Loucy (cell line): ENCODE measurements around the gene MUC3A.

Experiments
- H2AFZ ChIP-seq: fragments of 200-600 bp; sonication (generic); 2 replicates; pipeline ENCODE4 v1.6.0; 2016; ENCODE audit warnings: antibody characterized with exemption, mild to moderate bottlenecking, low read length, moderate library complexity
- H3F3A ChIP-seq: fragments of 200-600 bp; 2 replicates; pipeline ENCODE4 v1.6.0; 2016; ENCODE audit warnings: antibody characterized with exemption, low read depth, mild to moderate bottlenecking
- H3K27me3 ChIP-seq: fragments of 200-600 bp; sonication (generic); 2 replicates; pipeline ENCODE4 v1.6.1; 2014; ENCODE audit warnings: low read length, mild to moderate bottlenecking; ENCODE audit not compliant: insufficient read depth, poor library complexity, severe bottlenecking
- H3K36me3 ChIP-seq: fragments of 200-600 bp; sonication (generic); 2 replicates; pipeline ENCODE4 v1.6.1; 2016; ENCODE audit warnings: low read length; ENCODE audit not compliant: insufficient read depth
- H3K4me1 ChIP-seq: fragments of 200-600 bp; sonication (generic); 2 replicates; pipeline ENCODE4 v1.5.1; 2014; ENCODE audit warnings: low read length, mild to moderate bottlenecking; ENCODE audit not compliant: insufficient read depth, poor library complexity, severe bottlenecking
- H3K4me2 ChIP-seq: fragments of 200-600 bp; sonication (generic); 2 replicates; pipeline ENCODE4 v1.6.0; 2014; ENCODE audit warnings: antibody characterized with exemption, low read length, low read depth, mild to moderate bottlenecking; ENCODE audit not compliant: poor library complexity, severe bottlenecking
- H3K4me3 ChIP-seq: fragments of 200-600 bp; sonication (generic); 2 replicates; pipeline ENCODE4 v1.5.1; 2014; ENCODE audit warnings: low read length, mild to moderate bottlenecking, mixed read lengths; ENCODE audit not compliant: poor library complexity, severe bottlenecking
- H3K79me2 ChIP-seq: fragments of 200-600 bp; sonication (generic); 2 replicates; pipeline ENCODE4 v1.6.1; 2014; ENCODE audit warnings: low read length; ENCODE audit not compliant: insufficient read depth
- H3K9ac ChIP-seq: fragments of 200-600 bp; sonication (generic); 2 replicates; pipeline ENCODE4 v1.6.0; 2014; ENCODE audit warnings: mild to moderate bottlenecking, low read depth, low read length, moderate library complexity; ENCODE audit not compliant: poor library complexity, severe bottlenecking
- H3K9me2 ChIP-seq: fragments of 200-600 bp; sonication (generic); replicated peaks from 2 replicates; pipeline ENCODE4 v1.6.1; 2016; ENCODE audit warnings: low read depth, low read length, mixed read lengths
- H3K9me3 ChIP-seq: fragments of 200-600 bp; sonication (generic); 2 replicates; pipeline ENCODE4 v1.6.1; 2014; ENCODE audit warnings: mild to moderate bottlenecking, antibody characterized with exemption, low read length, low read depth; ENCODE audit not compliant: insufficient read depth
- H4K20me1 ChIP-seq: fragments of 200-600 bp; sonication (generic); 2 replicates; pipeline ENCODE4 v1.6.0; 2014; ENCODE audit warnings: antibody characterized with exemption, low read length, mild to moderate bottlenecking; ENCODE audit not compliant: insufficient read depth, poor library complexity, severe bottlenecking
- EZH2phosphoT487 ChIP-seq: fragments of 200-600 bp; IDR thresholded peaks from 2 replicates; pipeline ENCODE4 v1.6.1; 2018; ENCODE audit warnings: antibody characterized with exemption, mild to moderate bottlenecking, moderate library complexity, borderline replicate concordance
- TF ChIP-seq, protein P1 (sequence below): fragments of 200-600 bp; sonication (generic); conservative IDR thresholded peaks from 2 replicates; pipeline ENCODE4 v1.5.1; 2014; ENCODE audit warnings: mild to moderate bottlenecking, antibody characterized with exemption, low read length

MUC3A gene

DNA sequence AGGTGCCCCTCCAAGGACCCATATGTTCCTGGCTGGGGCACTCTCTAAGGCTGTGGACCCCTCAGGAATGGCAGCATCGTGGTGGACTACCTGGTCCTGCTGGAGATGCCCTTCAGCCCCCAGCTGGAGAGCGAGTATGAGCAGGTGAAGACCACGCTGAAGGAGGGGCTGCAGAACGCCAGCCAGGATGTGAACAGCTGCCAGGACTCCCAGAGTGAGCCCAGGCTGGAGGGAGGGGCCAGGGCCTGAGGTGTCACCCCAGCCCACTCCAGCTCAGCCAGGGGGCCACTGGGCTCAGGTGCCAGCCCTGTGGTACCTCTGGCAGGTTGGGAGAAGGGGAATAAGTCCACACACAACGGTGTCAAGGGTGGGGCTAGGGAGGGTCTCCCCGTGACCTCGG is 15.3 kb downstream of the MUC3A start:
- Histone ChIP-seq H3K4me1 (peaks cover 4% of the 10 kb centered on the region), H3K9me2 (no peaks in the 10 kb centered on the region), H3K9me3 (no peaks in the 10 kb centered on the region), H2AFZ (no peak overlapping the region), H3K36me3 (no peaks in the 10 kb centered on the region), H3K79me2 (no peaks in the 10 kb centered on the region), H4K20me1 (no peaks in the 10 kb centered on the region), H3K27me3 (no peaks in the 10 kb centered on the region), H3K4me3 (no peak overlapping the region), H3K9ac (no peak overlapping the region), H3F3A (no peaks in the 10 kb centered on the region), H3K4me2 (no peak overlapping the region)
- TF ChIP-seq EZH2phosphoT487, result no peak
- TF ChIP-seq, protein P1, sequence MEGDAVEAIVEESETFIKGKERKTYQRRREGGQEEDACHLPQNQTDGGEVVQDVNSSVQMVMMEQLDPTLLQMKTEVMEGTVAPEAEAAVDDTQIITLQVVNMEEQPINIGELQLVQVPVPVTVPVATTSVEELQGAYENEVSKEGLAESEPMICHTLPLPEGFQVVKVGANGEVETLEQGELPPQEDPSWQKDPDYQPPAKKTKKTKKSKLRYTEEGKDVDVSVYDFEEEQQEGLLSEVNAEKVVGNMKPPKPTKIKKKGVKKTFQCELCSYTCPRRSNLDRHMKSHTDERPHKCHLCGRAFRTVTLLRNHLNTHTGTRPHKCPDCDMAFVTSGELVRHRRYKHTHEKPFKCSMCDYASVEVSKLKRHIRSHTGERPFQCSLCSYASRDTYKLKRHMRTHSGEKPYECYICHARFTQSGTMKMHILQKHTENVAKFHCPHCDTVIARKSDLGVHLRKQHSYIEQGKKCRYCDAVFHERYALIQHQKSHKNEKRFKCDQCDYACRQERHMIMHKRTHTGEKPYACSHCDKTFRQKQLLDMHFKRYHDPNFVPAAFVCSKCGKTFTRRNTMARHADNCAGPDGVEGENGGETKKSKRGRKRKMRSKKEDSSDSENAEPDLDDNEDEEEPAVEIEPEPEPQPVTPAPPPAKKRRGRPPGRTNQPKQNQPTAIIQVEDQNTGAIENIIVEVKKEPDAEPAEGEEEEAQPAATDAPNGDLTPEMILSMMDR, result no peak

DNA sequence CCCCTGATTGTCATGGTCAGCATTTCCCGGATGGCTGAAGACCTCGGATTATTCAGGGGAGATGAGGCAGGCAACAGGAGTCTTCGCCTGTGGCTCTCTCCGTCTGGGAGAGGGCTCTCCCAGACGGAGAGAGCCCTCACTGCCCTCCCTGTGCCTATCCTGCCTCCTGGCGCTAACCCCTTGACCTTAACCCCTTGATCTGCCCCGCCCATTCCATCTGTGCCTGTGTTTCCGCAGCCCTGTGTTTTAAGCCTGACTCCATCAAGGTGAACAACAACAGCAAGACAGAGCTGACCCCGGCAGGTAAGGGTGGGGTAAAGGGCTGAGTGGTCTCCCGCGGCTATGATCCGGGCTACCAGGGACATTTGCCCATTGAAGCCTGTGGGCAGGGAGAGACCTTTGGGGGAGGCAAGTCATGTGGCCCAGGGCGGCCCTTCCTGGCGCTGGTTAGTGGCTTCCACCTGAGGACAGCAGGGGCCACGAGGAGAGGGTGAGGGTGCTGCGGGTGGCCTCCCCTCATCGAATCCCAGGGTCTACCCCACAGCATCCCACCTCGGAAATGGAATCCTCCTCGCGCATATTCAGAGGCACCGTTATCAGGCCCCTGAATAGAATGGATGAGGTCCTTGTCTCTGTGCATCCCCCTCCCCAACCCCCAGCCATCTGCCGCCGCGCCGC is 15.8 kb downstream of the MUC3A start:
- Histone ChIP-seq H3K4me3 (peak overlapping the region; percentile 69), H3K9me2 (no peaks in the 10 kb centered on the region), H3K36me3 (no peaks in the 10 kb centered on the region), H3K9ac (no peak overlapping the region), H4K20me1 (no peaks in the 10 kb centered on the region), H3K9me3 (no peaks in the 10 kb centered on the region), H3K27me3 (no peaks in the 10 kb centered on the region), H3K4me2 (peak overlapping the region; percentile 67), H3K79me2 (no peaks in the 10 kb centered on the region), H3F3A (no peaks in the 10 kb centered on the region), H3K4me1 (peaks cover 4% of the 10 kb centered on the region), H2AFZ (peak overlapping the region; percentile 76; the same call in 1 of the 2 replicates)
- TF ChIP-seq EZH2phosphoT487, result no peak
- TF ChIP-seq, protein P1, result no peak

DNA sequence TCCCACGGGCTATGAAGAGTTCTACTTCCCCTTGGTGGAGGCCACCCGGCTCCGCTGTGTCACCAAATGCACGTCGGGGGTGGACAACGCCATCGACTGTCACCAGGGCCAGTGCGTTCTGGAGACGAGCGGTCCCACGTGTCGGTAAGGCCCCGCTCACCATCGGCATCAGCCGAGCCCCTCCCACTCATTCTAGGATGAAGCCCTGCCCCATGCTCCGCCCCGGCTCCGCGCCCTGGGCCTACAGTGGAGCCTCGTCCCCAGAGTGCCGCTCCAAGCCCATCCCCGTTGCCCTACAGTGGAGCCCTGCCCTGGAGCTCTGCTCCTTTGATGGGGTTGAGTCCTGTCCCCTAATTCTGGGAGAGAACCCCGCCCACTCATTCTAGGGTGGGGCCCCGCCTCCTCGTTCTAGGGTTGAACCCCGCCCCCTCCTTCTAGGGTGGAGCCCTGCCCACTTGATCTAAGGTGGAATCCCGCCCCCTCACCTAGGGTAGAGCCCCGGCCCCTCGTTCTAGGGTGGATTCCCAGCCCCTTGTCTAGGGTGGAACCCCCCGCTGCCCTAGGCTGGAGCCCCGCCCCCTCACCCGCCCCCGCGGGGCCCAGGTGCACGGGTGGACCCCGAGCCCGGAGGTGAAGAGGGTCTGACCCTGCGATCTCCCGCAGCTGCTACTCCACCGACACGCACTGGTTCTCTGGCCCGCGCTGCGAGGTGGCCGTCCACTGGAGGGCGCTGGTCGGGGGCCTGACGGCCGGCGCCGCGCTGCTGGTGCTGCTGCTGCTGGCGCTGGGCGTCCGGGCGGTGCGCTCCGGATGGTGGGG is 16.6 kb downstream of the MUC3A start:
- H4K20me1 ChIP-seq, result no peaks in the 10 kb centered on the region
- no peak overlapping the region for H3K9ac ChIP-seq
- no peaks in the 10 kb centered on the region for H3K9me3 ChIP-seq
- peak overlapping the region; percentile 67 for H3K4me2 ChIP-seq
- no peaks in the 10 kb centered on the region for H3K36me3 ChIP-seq
- no peaks in the 10 kb centered on the region for H3K27me3 ChIP-seq
- peak overlapping the region; percentile 76 for H2AFZ ChIP-seq
- peaks cover 4% of the 10 kb centered on the region for H3K4me1 ChIP-seq
- no peaks in the 10 kb centered on the region for H3K9me2 ChIP-seq
- H3K79me2 ChIP-seq, result no peaks in the 10 kb centered on the region
- TF ChIP-seq EZH2phosphoT487, result no peak
- TF ChIP-seq, protein P1, result peak; percentile 72
- H3K4me3 ChIP-seq, result peak overlapping the region; percentile 69
- H3F3A ChIP-seq, result no peaks in the 10 kb centered on the region
